SK-N-SH treated with all-trans-retinoic acid at 6 μM for 48 hours (cell line): Measurements from ENCODE around the gene MICALL2.

Source experiments
- ATAC-seq: fragments of 200-7000 bp; cut with Tn5 transposase; 3 replicates; pipeline ENCODE4 v1.9.1; 2020; ENCODE audit warnings: mild to moderate bottlenecking, moderate library complexity
- ARNTL ChIP-seq: fragments of 450-650 bp; formaldehyde crosslinking; IDR thresholded peaks from 2 replicates; pipeline ENCODE4 v1.5.0; 2020; ENCODE audit warnings: low read depth, mild to moderate bottlenecking, moderate library complexity, borderline replicate concordance
- BACH2 ChIP-seq: fragments of 250-450 bp; sonication (Bioruptor Pico); IDR thresholded peaks from 2 replicates; pipeline ENCODE4 v1.9.0; 2021; ENCODE audit warnings: mild to moderate bottlenecking, borderline replicate concordance
- CSDC2 ChIP-seq: fragments of 250-450 bp; sonication (Bioruptor Pico); IDR thresholded peaks from 2 replicates; pipeline ENCODE4 v1.5.0; 2020; ENCODE audit warnings: mild to moderate bottlenecking, moderate library complexity
- CSRNP3 ChIP-seq: fragments of 250-450 bp; sonication (Bioruptor Pico); IDR thresholded peaks from 2 replicates; pipeline ENCODE4 v1.5.1; 2021; ENCODE audit warnings: mild to moderate bottlenecking, moderate library complexity
- ESRRG ChIP-seq: fragments of 250-450 bp; sonication (Bioruptor Pico); IDR thresholded peaks from 2 replicates; pipeline ENCODE4 v1.6.1; 2021; ENCODE audit warnings: mild to moderate bottlenecking
- GLIS3 ChIP-seq: fragments of 250-450 bp; sonication (Bioruptor Pico); IDR thresholded peaks from 2 replicates; pipeline ENCODE4 v1.5.0; 2020; ENCODE audit warnings: mild to moderate bottlenecking, moderate library complexity
- ISL1 ChIP-seq: fragments of 250-450 bp; sonication (Bioruptor Pico); IDR thresholded peaks from 2 replicates; pipeline ENCODE4 v2.1.2; 2022; ENCODE audit warnings: mild to moderate bottlenecking, moderate library complexity
- OSR1 ChIP-seq: fragments of 250-450 bp; sonication (Bioruptor Pico); IDR thresholded peaks from 2 replicates; pipeline ENCODE4 v1.8.0; 2022; ENCODE audit warnings: moderate library complexity, mild to moderate bottlenecking, inconsistent platforms
- PATZ1 ChIP-seq: fragments of 250-450 bp; sonication (Bioruptor Pico); IDR thresholded peaks from 2 replicates; pipeline ENCODE4 v1.8.0; 2020; ENCODE audit warnings: mild to moderate bottlenecking, moderate library complexity, borderline replicate concordance
- PPARA ChIP-seq: fragments of 250-450 bp; sonication (Bioruptor Pico); IDR thresholded peaks from 2 replicates; pipeline ENCODE4 v1.5.0; 2020; ENCODE audit warnings: mild to moderate bottlenecking, borderline replicate concordance
- RARB ChIP-seq: fragments of 250-450 bp; sonication (Bioruptor Pico); IDR thresholded peaks from 2 replicates; pipeline ENCODE4 v1.8.0; 2021; ENCODE audit warnings: mild to moderate bottlenecking, moderate library complexity
- SNAI2 ChIP-seq: fragments of 250-450 bp; sonication (Bioruptor Pico); IDR thresholded peaks from 2 replicates; pipeline ENCODE4 v1.5.0; 2020; ENCODE audit warnings: mild to moderate bottlenecking, moderate library complexity
- TOX ChIP-seq: fragments of 250-450 bp; sonication (Bioruptor Pico); IDR thresholded peaks from 2 replicates; pipeline ENCODE4 v1.8.0; 2021; ENCODE audit warnings: mild to moderate bottlenecking, moderate library complexity, borderline replicate concordance
- ZC3H10 ChIP-seq: fragments of 250-450 bp; sonication (Bioruptor Pico); IDR thresholded peaks from 2 replicates; pipeline ENCODE4 v1.5.1; 2021; ENCODE audit warnings: mild to moderate bottlenecking, moderate library complexity
- ZFP3 ChIP-seq: fragments of 250-450 bp; sonication (Bioruptor Pico); IDR thresholded peaks from 2 replicates; pipeline ENCODE4 v1.5.0; 2020; ENCODE audit warnings: mild to moderate bottlenecking, moderate library complexity
- ZFP30 ChIP-seq: fragments of 450-650 bp; formaldehyde crosslinking; IDR thresholded peaks from 2 replicates; pipeline ENCODE4 v1.5.0; 2022; ENCODE audit warnings: mild to moderate bottlenecking, moderate library complexity
- ZNF565 ChIP-seq: fragments of 450-650 bp; formaldehyde crosslinking; conservative IDR thresholded peaks from 2 replicates; pipeline ENCODE4 v1.5.0; 2020; ENCODE audit warnings: low read depth, mild to moderate bottlenecking, moderate library complexity
- ZNF70 ChIP-seq: fragments of 450-650 bp; formaldehyde crosslinking; IDR thresholded peaks from 2 replicates; pipeline ENCODE4 v1.5.0; 2020; ENCODE audit warnings: mild to moderate bottlenecking, moderate library complexity
- ZNF8 ChIP-seq: fragments of 450-650 bp; formaldehyde crosslinking; IDR thresholded peaks from 2 replicates; pipeline ENCODE4 v1.5.0; 2020; ENCODE audit warnings: mild to moderate bottlenecking, moderate library complexity
- TF ChIP-seq, protein P1 (sequence below): fragments of 250-450 bp; sonication (Bioruptor Pico); IDR thresholded peaks from 2 replicates; pipeline ENCODE4 v1.5.1; 2020; ENCODE audit warnings: low read depth, mild to moderate bottlenecking, moderate library complexity

Gene MICALL2

DNA sequence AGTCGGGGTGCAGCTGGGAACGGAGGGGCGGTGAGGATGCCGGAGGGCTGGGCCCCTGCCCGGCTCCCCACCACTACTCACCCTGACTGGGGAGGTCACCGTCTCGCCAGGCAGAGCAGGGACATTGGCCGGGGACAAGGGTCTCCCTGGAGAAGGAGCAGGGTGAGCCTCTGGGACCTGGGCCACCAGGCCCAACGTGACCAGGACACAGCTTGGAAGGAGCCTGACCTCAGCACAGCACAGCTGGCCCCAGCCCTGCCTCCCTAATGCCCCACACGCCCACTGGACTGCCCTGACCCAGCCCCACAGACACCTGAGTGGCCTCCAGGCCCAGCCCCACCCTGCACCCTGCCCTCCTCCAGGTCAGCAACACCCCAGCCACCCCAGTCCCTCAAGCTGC, 21.1 kb downstream of the MICALL2 start:
- TF ChIP-seq SNAI2 (CRISPR knock-in tag) (no peak), BACH2 (CRISPR knock-in tag) (no peak), PPARA (CRISPR knock-in tag) (no peak), ZNF565 (no peak), CSRNP3 (CRISPR knock-in tag) (no peak), ZNF70 (no peak), GLIS3 (CRISPR knock-in tag) (no peak), RARB (CRISPR knock-in tag) (no peak), CSDC2 (CRISPR knock-in tag) (no peak)
- TF ChIP-seq, protein P1, sequence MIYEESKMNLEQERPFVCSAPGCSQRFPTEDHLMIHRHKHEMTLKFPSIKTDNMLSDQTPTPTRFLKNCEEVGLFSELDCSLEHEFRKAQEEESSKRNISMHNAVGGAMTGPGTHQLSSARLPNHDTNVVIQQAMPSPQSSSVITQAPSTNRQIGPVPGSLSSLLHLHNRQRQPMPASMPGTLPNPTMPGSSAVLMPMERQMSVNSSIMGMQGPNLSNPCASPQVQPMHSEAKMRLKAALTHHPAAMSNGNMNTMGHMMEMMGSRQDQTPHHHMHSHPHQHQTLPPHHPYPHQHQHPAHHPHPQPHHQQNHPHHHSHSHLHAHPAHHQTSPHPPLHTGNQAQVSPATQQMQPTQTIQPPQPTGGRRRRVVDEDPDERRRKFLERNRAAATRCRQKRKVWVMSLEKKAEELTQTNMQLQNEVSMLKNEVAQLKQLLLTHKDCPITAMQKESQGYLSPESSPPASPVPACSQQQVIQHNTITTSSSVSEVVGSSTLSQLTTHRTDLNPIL (CRISPR knock-in tag), result no peak
- ATAC-seq, result no peak

- no peak for ATAC-seq
- TF ChIP-seq RARB (CRISPR knock-in tag), result no peak
- TF ChIP-seq ZNF8 (CRISPR knock-in tag), result no peak
- TF ChIP-seq ISL1 (CRISPR knock-in tag), result no peak
- no peak for TF ChIP-seq ESRRG (CRISPR knock-in tag)
- no peak for TF ChIP-seq TOX (CRISPR knock-in tag)
- no peak for TF ChIP-seq ZFP3 (CRISPR knock-in tag)
- TF ChIP-seq, protein P1 (CRISPR knock-in tag), result no peak
- no peak for TF ChIP-seq CSRNP3 (CRISPR knock-in tag)
- TF ChIP-seq ARNTL (CRISPR knock-in tag), result no peak
- no peak for TF ChIP-seq BACH2 (CRISPR knock-in tag)
- TF ChIP-seq ZC3H10, result no peak
- no peak for TF ChIP-seq ZFP30 (CRISPR knock-in tag)
- no peak for TF ChIP-seq GLIS3 (CRISPR knock-in tag)
- TF ChIP-seq PPARA (CRISPR knock-in tag), result no peak
- no peak for TF ChIP-seq OSR1 (CRISPR knock-in tag)
- TF ChIP-seq PATZ1, result no peak
- TF ChIP-seq, all 23 proteins: peak for 0
Observed at GRCh38 chr7:1437155-1437880, 22.0 kb downstream of the MICALL2 start.

- ATAC-seq, result no peak
- no peak for TF ChIP-seq ZNF8 (CRISPR knock-in tag)
- TF ChIP-seq TOX (CRISPR knock-in tag), result no peak
- no peak for TF ChIP-seq GLIS3 (CRISPR knock-in tag)
- no peak for TF ChIP-seq PATZ1
- no peak for TF ChIP-seq ZNF70
Observed at GRCh38 chr7:1436608-1437007, 22.7 kb downstream of the MICALL2 start.
